ENCODE measurements around the gene MPL.

Gene MPL

GRCh38 chr1:43327549-43328292, 9.9 kb upstream of the MPL start:
- H3K27ac Mint-ChIP-seq, result no peak overlapping the region
- H3K9me3 Mint-ChIP-seq, result peaks cover 26% of the 10 kb centered on the region

GRCh38 chr1:43329995-43330751, 7.4 kb upstream of the MPL start:
- no peaks in the 10 kb centered on the region for H3K27me3 Mint-ChIP-seq
- peaks cover 21% of the 10 kb centered on the region for H3K4me1 Mint-ChIP-seq (ENCODE audit: low read depth)
- peak overlapping the region; percentile 34 for H3K27ac Mint-ChIP-seq
- H3K4me3 Mint-ChIP-seq, result no peak overlapping the region
- H3K9me3 Mint-ChIP-seq, result peaks cover 16% of the 10 kb centered on the region
- peaks cover 7% of the 10 kb centered on the region for H3K36me3 Mint-ChIP-seq (ENCODE audit: low read depth)

More at GRCh38 chr1:43327549-43328292, 9.9 kb upstream of the MPL start:
- H3K4me1 Mint-ChIP-seq (ENCODE audit: low read depth), result peaks cover 21% of the 10 kb centered on the region
- H3K36me3 Mint-ChIP-seq (ENCODE audit: low read depth), result peaks cover 7% of the 10 kb centered on the region
- H3K4me3 Mint-ChIP-seq, result no peak overlapping the region
- H3K27me3 Mint-ChIP-seq, result no peaks in the 10 kb centered on the region

DNA sequence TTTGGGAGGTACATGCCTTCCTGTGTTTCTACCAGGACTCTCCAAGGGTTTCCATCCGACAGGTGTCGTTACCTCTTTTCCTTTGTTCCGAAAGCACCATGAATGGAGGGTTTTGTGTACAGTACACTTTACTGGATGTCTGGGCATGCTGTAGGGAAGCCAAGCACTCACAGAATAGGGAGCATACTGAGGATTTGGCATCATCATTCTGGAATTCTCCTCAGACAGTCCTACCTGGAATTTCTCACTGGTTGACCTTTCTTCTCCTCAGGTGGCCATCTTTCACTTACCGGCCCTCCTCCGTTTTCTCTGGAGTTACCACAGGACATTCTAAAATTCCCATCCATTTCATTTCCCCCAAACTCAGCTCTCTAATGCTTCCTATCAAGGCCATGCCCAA, 5.9 kb upstream of the MPL start:
- no peak overlapping the region for H3K4me3 Mint-ChIP-seq
- no peaks in the 10 kb centered on the region for H3K27me3 Mint-ChIP-seq
- peaks cover 21% of the 10 kb centered on the region for H3K4me1 Mint-ChIP-seq (ENCODE audit: low read depth)
- no peaks in the 10 kb centered on the region for H3K36me3 Mint-ChIP-seq (ENCODE audit: low read depth)
- H3K9me3 Mint-ChIP-seq, result peaks cover 12% of the 10 kb centered on the region
- H3K27ac Mint-ChIP-seq, result no peak overlapping the region

- Mint-ChIP-seq H3K9me3 (no peaks in the 10 kb centered on the region), H3K4me3 (no peak overlapping the region), H3K27me3 (no peaks in the 10 kb centered on the region), H3K36me3 (ENCODE audit: low read depth) (no peaks in the 10 kb centered on the region), H3K27ac (no peak overlapping the region), H3K4me1 (ENCODE audit: low read depth) (peaks cover 12% of the 10 kb centered on the region)
Measured at GRCh38 chr1:43334453-43335205, 3.0 kb upstream of the MPL start.

GRCh38 chr1:43338001-43338400, 383 bp downstream of the MPL start:
- no peak overlapping the region for H3K27ac Mint-ChIP-seq
- no peaks in the 10 kb centered on the region for H3K36me3 Mint-ChIP-seq (ENCODE audit: low read depth)

DNA sequence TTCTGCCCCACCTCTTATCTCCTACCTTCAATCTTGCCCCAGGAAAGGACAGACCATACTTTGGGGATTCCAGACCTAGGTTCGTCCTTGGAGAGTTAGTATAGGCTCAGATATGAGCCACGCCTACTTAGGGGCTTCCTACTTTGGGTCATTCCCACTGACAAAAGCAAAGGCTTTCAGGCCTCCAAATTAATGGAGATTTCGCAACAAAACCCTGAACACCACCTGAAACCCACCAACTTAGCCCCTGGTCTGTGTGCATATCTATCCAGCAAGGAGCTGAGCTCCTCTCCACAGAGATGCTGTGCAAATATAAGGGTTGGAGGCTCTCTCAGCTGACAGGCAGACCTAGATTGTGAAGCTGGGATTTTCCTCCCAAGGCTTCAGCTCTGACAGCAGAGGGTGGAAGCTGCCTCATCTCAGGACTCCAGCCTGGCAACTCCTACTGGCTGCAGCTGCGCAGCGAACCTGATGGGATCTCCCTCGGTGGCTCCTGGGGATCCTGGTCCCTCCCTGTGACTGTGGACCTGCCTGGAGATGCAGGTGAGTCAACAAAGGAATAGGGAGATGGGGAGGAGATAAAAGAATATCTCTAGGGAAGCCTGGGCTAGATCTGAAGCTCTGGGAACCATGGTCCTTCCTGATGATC, 2.1 kb downstream of the MPL start:
- Mint-ChIP-seq H3K9me3 (no peaks in the 10 kb centered on the region), H3K27ac (no peak overlapping the region), H3K4me1 (ENCODE audit: low read depth) (peaks cover 9% of the 10 kb centered on the region), H3K36me3 (ENCODE audit: low read depth) (no peaks in the 10 kb centered on the region), H3K4me3 (no peak overlapping the region), H3K27me3 (no peaks in the 10 kb centered on the region)

More at GRCh38 chr1:43338001-43338400, 383 bp downstream of the MPL start:
- H3K27me3 Mint-ChIP-seq, result no peaks in the 10 kb centered on the region
- no peak overlapping the region for H3K4me3 Mint-ChIP-seq
- no peaks in the 10 kb centered on the region for H3K4me1 Mint-ChIP-seq (ENCODE audit: low read depth)
- no peaks in the 10 kb centered on the region for H3K9me3 Mint-ChIP-seq

GRCh38 chr1:43340559-43340958, 2.9 kb downstream of the MPL start:
- Mint-ChIP-seq H3K36me3 (ENCODE audit: low read depth) (no peaks in the 10 kb centered on the region), H3K9me3 (no peaks in the 10 kb centered on the region), H3K27ac (no peak overlapping the region), H3K4me1 (ENCODE audit: low read depth) (peaks cover 9% of the 10 kb centered on the region), H3K4me3 (no peak overlapping the region), H3K27me3 (no peaks in the 10 kb centered on the region)

GRCh38 chr1:43344267-43344850, 6.7 kb downstream of the MPL start:
- Mint-ChIP-seq H3K27me3 (no peaks in the 10 kb centered on the region), H3K9me3 (no peaks in the 10 kb centered on the region), H3K4me1 (ENCODE audit: low read depth) (peaks cover 9% of the 10 kb centered on the region), H3K4me3 (no peak overlapping the region), H3K27ac (no peak overlapping the region), H3K36me3 (ENCODE audit: low read depth) (no peaks in the 10 kb centered on the region)

DNA sequence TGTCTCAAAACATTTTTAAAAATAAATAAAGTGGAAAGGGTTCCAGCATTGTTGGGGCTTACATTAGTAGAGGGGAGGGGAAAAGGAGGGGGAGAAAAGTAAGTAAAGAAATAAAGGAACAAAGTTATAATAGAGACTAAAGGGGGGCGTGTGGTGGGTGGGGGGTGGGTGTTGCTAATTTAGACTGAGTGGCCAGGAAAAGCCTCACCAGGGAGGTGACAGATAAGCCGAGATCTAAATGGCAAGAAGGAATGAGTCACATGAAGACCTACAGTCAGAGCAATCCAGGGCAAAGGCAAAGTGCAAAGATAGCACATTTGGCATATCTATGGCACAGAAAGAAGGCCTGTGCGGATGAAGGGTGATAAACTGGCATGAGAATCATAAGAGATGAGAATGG, 7.5 kb downstream of the MPL start:
- Mint-ChIP-seq H3K9me3 (no peaks in the 10 kb centered on the region), H3K36me3 (ENCODE audit: low read depth) (no peaks in the 10 kb centered on the region), H3K4me3 (no peak overlapping the region), H3K27me3 (no peaks in the 10 kb centered on the region), H3K27ac (no peak overlapping the region), H3K4me1 (ENCODE audit: low read depth) (peaks cover 9% of the 10 kb centered on the region)

GRCh38 chr1:43346636-43347035, 9.0 kb downstream of the MPL start:
- Mint-ChIP-seq H3K27me3 (no peaks in the 10 kb centered on the region), H3K27ac (no peak overlapping the region), H3K36me3 (ENCODE audit: low read depth) (no peaks in the 10 kb centered on the region), H3K4me1 (ENCODE audit: low read depth) (peaks cover 9% of the 10 kb centered on the region), H3K9me3 (no peaks in the 10 kb centered on the region), H3K4me3 (no peak overlapping the region)

GRCh38 chr1:43348343-43348808, 10.8 kb downstream of the MPL start:
- Mint-ChIP-seq H3K9me3 (no peaks in the 10 kb centered on the region), H3K4me1 (ENCODE audit: low read depth) (peaks cover 9% of the 10 kb centered on the region), H3K4me3 (no peak overlapping the region), H3K27ac (no peak overlapping the region), H3K27me3 (no peaks in the 10 kb centered on the region), H3K36me3 (ENCODE audit: low read depth) (no peaks in the 10 kb centered on the region)

DNA sequence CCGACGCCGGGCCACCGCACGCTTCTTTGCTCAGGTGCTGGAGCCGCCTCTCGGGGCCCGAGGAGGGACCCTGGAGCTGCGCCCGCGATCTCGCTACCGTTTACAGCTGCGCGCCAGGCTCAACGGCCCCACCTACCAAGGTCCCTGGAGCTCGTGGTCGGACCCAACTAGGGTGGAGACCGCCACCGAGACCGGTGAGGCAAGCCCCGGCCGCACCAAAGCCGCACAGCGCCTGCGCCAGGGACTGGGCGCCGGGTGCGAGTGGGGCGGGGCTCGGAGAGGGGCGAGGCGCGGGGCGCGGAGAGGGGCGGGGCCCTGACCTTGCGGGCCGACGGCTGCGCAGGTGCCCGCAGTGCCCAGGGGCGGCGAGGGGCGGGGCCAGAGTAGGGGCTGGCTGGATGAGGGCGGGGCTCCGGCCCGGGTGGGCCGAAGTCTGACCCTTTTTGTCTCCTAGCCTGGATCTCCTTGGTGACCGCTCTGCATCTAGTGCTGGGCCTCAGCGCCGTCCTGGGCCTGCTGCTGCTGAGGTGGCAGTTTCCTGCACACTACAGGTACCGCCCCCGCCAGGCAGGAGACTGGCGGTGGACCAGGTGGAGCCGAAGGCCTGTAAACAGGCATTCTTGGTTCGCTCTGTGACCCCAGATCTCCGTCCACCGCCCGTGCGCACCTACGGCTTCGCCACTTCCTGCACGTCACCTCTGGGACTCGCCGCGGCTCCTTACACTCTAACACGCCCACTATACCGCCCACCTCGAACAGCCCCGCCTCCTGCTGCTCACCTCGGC, 11.4 kb downstream of the MPL start:
- Mint-ChIP-seq H3K9me3 (no peaks in the 10 kb centered on the region), H3K4me3 (peak overlapping the region; percentile 65), H3K4me1 (ENCODE audit: low read depth) (peaks cover 7% of the 10 kb centered on the region), H3K36me3 (ENCODE audit: low read depth) (no peaks in the 10 kb centered on the region), H3K27ac (peak overlapping the region; percentile 42), H3K27me3 (no peaks in the 10 kb centered on the region)

DNA sequence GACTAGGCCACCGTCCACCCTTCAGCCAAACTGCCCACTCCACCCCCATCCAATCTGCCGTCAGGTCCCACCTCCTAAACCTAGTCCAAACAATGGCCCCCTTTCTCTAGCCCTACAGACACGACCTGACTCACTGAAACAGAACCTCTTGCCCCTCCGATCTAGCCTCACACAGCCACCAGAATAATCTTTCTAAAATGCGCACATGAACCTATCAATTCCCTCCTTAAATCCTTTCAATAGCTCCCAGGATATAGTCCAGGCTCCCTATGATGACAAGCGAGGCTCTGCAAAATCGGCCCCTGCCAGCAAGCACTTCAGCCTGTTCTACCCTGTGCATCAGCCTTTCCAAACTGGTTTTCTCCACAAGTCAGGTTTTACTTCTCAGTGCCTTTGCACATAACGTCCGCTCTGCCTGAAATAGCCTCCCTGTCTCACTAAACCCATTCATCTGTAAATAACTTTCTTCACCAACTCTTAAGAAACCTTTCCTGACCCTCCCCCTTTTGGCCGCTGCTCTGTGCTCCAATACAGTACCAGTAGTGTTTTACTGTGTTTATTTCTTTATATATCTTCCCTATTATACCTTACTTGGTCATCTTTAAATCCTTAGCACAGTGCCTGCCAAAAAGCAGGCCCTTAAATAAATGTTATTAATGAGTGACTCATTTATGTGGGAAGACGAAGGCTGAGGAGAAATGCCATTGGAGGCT, 12.1 kb downstream of the MPL start:
- H3K27ac Mint-ChIP-seq, result peak overlapping the region; percentile 32
- H3K9me3 Mint-ChIP-seq, result no peaks in the 10 kb centered on the region
- H3K4me1 Mint-ChIP-seq (ENCODE audit: low read depth), result no peaks in the 10 kb centered on the region
- H3K27me3 Mint-ChIP-seq, result no peaks in the 10 kb centered on the region
- H3K4me3 Mint-ChIP-seq, result peak overlapping the region; percentile 65
- no peaks in the 10 kb centered on the region for H3K36me3 Mint-ChIP-seq (ENCODE audit: low read depth)
